ENCODE measurements around the gene RAB25.

RAB25 gene

DNA sequence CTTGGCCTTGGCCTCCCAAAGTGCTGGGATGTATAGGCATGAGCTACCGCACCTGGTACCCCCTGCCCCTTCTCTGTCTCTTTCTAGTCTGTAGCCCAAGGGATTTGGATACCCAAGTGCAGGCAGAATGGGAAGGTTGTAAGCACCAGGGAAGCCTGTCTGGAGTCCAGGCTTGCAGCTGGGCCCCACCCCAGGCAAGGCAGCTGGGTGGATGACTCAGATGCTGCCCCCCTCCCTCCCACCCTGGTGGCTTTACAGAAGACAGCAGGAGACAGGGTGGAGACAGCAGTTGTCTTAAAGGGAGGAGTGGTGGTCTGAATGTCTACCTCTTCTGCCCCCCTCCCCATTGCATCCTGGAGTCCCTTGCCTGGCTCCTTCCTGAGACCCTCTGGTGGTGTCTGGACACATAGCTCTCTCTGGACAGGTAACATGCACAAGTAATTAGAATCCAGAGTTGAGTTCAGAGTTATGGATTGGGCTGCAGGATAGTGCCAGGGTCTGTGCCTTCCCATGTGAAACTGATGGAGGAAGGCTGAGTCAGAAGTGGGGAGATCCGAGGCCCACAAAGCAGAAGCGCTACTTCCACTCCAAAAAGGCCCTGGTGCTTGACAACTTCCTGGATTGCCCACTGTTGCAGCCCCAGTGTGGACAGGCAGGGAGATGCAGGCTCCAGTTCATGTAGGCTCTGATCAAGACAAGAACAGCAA is 58.7 kb downstream of the RAB25 start:
- DNase-seq, result peak in 1 of 6 experiments; percentile 12
